Aorta (tissue), 5 donors: ENCODE data around the gene PDE4B. TPM values are rescaled to one million over a fixed set of nuclear protein-coding genes. Genes with fewer than 3 reads are reported as not detected.

Experiments
- ATAC-seq: fragments of 200-7000 bp; cut with Tn5 transposase; one replicate; pipeline ENCODE4 v1.9.1; 2022; ENCODE audit warnings: moderate library complexity; ENCODE audit not compliant: low FRiP score
- DNase-seq, 2 donors: peaks; one replicate each; pipeline ENCODE4 v3.0.0-alpha.2; 2020
- H3K27ac ChIP-seq, 2 donors: one replicate each; pipeline ENCODE4 v1.5.1; 2013; ENCODE audit warnings: low read length in 2 of 2, mild to moderate bottlenecking in 2 of 2, moderate library complexity in 2 of 2, control low read depth in 1 of 2, inconsistent platforms in 1 of 2, low read depth in 1 of 2
- H3K27me3 ChIP-seq, 2 donors: one replicate each; pipeline ENCODE4 v1.6.1; 2013; ENCODE audit warnings: control low read depth in 1 of 2, low read length in 1 of 2, mild to moderate bottlenecking in 1 of 2, moderate library complexity in 1 of 2; ENCODE audit not compliant: insufficient read depth in 2 of 2, control insufficient read depth in 1 of 2
- H3K36me3 ChIP-seq, 2 donors: one replicate each; pipeline ENCODE4 v1.6.1; 2013; ENCODE audit warnings: control low read depth in 1 of 2, low read length in 1 of 2, mild to moderate bottlenecking in 1 of 2; ENCODE audit not compliant: insufficient read depth in 2 of 2, control insufficient read depth in 1 of 2
- H3K4me1 ChIP-seq, 2 donors: one replicate each; pipeline ENCODE4 v1.6.1; 2013; ENCODE audit warnings: low read length in 2 of 2, control low read depth in 1 of 2, mild to moderate bottlenecking in 1 of 2, moderate library complexity in 1 of 2; ENCODE audit not compliant: insufficient read depth in 2 of 2, control insufficient read depth in 1 of 2
- H3K4me3 ChIP-seq, 2 donors: one replicate each; pipeline ENCODE4 v1.5.1; 2013; ENCODE audit warnings: low read length in 2 of 2, control low read depth in 1 of 2, mild to moderate bottlenecking in 1 of 2
- H3K9me3 ChIP-seq: one replicate; pipeline ENCODE4 v1.6.1; 2013; ENCODE audit warnings: mild to moderate bottlenecking, low read length; ENCODE audit not compliant: control insufficient read depth
- WGBS, 2 donors: extraction: QIAGEN DNeasy Blood & Tissue Kit; methylation state at CpG; one replicate each; pipeline ENCODE4 v1.1.7; 2013; 5-methylcytosine and 5-hydroxymethylcytosine counted together
- intact Hi-C, 2 donors: fragments of 100-400 bp; cut with DNase I; formaldehyde crosslinking; loops; one replicate each; pipeline versions ENCODE4 v1.14.2 to v1.15.0; 2022
- polyA plus RNA-seq, 2 donors: library from polyadenylated mRNA; stranded (reverse); fragments of 200-250 nt; gene quantifications; one replicate each; pipeline ENCODE4 v1.2.3, GENCODE V29; 2013
- total RNA-seq, 2 donors: library from RNA; stranded (reverse); fragmentation: NEBNext Ultra II Directional; extraction: Animal tissue kit (Norgen Biotek cat#: 25700); gene quantifications; one replicate each; pipeline ENCODE4 v1.2.1, GENCODE V29; 2021
- donor health status: healthy with polysubstance abuse.
- donor health status: Bipolar disorder and iron deficiency.
- donor health status: DM: no; HTN: no; CAD: no.
- donor health status: DM: no; HTN: no; CAD: no.
- donor health status: DM: yes; HTN: yes; CAD: no.

Gene PDE4B
- total and polyA plus RNA-seq, 4 donors: 4.8 to 24.5 (median 12.5) TPM

GRCh38 chr1:66381621-66382275, 589.1 kb downstream of the PDE4B start:
- peaks cover 0 to 3% of the 10 kb centered on the region in 2 donors for H3K4me1 ChIP-seq
- ATAC-seq: no peak
- WGBS, 2 donors: 93 to 94% methylated on average over 9 of the region's 9 CpGs
- H3K4me3 ChIP-seq: no peak overlapping the region
- H3K9me3 ChIP-seq: no peaks in the 10 kb centered on the region
- no peak for DNase-seq
- H3K27ac ChIP-seq: no peak overlapping the region
- H3K27me3 ChIP-seq: no peaks in the 10 kb centered on the region
- no peaks in the 10 kb centered on the region for H3K36me3 ChIP-seq
- intact Hi-C loops: no loop called here

GRCh38 chr1:66383168-66383567, 590.5 kb downstream of the PDE4B start:
- Histone ChIP-seq H3K27ac (no peak overlapping the region), H3K36me3 (no peaks in the 10 kb centered on the region), H3K27me3 (no peaks in the 10 kb centered on the region), H3K4me3 (no peak overlapping the region), H3K4me1 (peaks cover 0 to 3% of the 10 kb centered on the region in 2 donors), H3K9me3 (no peaks in the 10 kb centered on the region)
- no peak for DNase-seq
- WGBS, 2 donors: 88% methylated on average over 5 of the region's 5 CpGs
- intact Hi-C loops: no loop called here
- no peak for ATAC-seq

GRCh38 chr1:66383611-66384010, 590.9 kb downstream of the PDE4B start:
- 88 to 95% methylated on average over 1 of the region's 1 CpG for WGBS, 2 donors
- intact Hi-C loops: no loop called here
- DNase-seq: no peak
- Histone ChIP-seq H3K27ac (no peak overlapping the region), H3K4me1 (peaks cover 0 to 3% of the 10 kb centered on the region in 2 donors), H3K36me3 (no peaks in the 10 kb centered on the region), H3K27me3 (no peaks in the 10 kb centered on the region), H3K9me3 (no peaks in the 10 kb centered on the region), H3K4me3 (no peak overlapping the region)
- no peak for ATAC-seq

- no peaks in the 10 kb centered on the region for H3K36me3 ChIP-seq
- no peak overlapping the region for H3K4me3 ChIP-seq
- 89 to 97% methylated on average over 1 of the region's 1 CpG for WGBS, 2 donors
- peaks cover 0 to 3% of the 10 kb centered on the region in 2 donors for H3K4me1 ChIP-seq
- DNase-seq (no peak), ATAC-seq (no peak)
- no peak overlapping the region for H3K27ac ChIP-seq
- no peaks in the 10 kb centered on the region for H3K27me3 ChIP-seq
- intact Hi-C loops: no loop called here
- H3K9me3 ChIP-seq: no peaks in the 10 kb centered on the region
Observed at GRCh38 chr1:66384258-66384921, 591.7 kb downstream of the PDE4B start.

- H3K27me3 ChIP-seq: no peaks in the 10 kb centered on the region
- H3K4me1 ChIP-seq: peaks cover 0 to 3% of the 10 kb centered on the region in 2 donors
- H3K9me3 ChIP-seq: no peaks in the 10 kb centered on the region
- ATAC-seq (no peak), DNase-seq (no peak)
- no peak overlapping the region for H3K27ac ChIP-seq
- H3K36me3 ChIP-seq: no peaks in the 10 kb centered on the region
- intact Hi-C loops: no loop called here
- no peak overlapping the region for H3K4me3 ChIP-seq
- 90 to 95% methylated on average over 1 of the region's 1 CpG for WGBS, 2 donors
Observed at GRCh38 chr1:66386712-66387111, 594.0 kb downstream of the PDE4B start.

- Histone ChIP-seq H3K9me3 (no peaks in the 10 kb centered on the region), H3K27me3 (no peaks in the 10 kb centered on the region), H3K4me3 (no peak overlapping the region), H3K36me3 (no peaks in the 10 kb centered on the region), H3K4me1 (peaks cover 0 to 3% of the 10 kb centered on the region in 2 donors), H3K27ac (no peak overlapping the region)
- intact Hi-C loops: no loop called here
- 87 to 90% methylated on average over 2 of the region's 2 CpGs for WGBS, 2 donors
- ATAC-seq (no peak), DNase-seq (no peak)
Observed at GRCh38 chr1:66388913-66389312, 596.2 kb downstream of the PDE4B start.

GRCh38 chr1:66393586-66394287, 601.0 kb downstream of the PDE4B start:
- Histone ChIP-seq H3K27me3 (no peaks in the 10 kb centered on the region), H3K4me1 (no peaks in the 10 kb centered on the region), H3K9me3 (no peaks in the 10 kb centered on the region), H3K27ac (no peak overlapping the region), H3K4me3 (no peak overlapping the region), H3K36me3 (no peaks in the 10 kb centered on the region)
- ATAC-seq (no peak), DNase-seq (no peak)
- intact Hi-C loops: no loop called here
- WGBS, 2 donors: 93 to 94% methylated on average over 7 of the region's 7 CpGs

- intact Hi-C loops: no loop called here
- H3K36me3 ChIP-seq: no peaks in the 10 kb centered on the region
- H3K4me3 ChIP-seq: no peak overlapping the region
- no peak for ATAC-seq
- H3K27me3 ChIP-seq: no peaks in the 10 kb centered on the region
- DNase-seq: peak in 1 of 2 donors; percentile 69
- no peaks in the 10 kb centered on the region for H3K4me1 ChIP-seq
- WGBS, 2 donors: 98% methylated on average over 5 of the region's 5 CpGs
- H3K27ac ChIP-seq: no peak overlapping the region
- H3K9me3 ChIP-seq: no peaks in the 10 kb centered on the region
Observed at GRCh38 chr1:66394603-66395002, 601.9 kb downstream of the PDE4B start.
